Left hindlimb (tissue), 1 donor: ENCODE results near the gene SLC8A3.

Experiments used
- DNase-seq: peaks from one replicate; pipeline ENCODE4 v3.0.0-alpha.2; 2018

Gene SLC8A3

DNA sequence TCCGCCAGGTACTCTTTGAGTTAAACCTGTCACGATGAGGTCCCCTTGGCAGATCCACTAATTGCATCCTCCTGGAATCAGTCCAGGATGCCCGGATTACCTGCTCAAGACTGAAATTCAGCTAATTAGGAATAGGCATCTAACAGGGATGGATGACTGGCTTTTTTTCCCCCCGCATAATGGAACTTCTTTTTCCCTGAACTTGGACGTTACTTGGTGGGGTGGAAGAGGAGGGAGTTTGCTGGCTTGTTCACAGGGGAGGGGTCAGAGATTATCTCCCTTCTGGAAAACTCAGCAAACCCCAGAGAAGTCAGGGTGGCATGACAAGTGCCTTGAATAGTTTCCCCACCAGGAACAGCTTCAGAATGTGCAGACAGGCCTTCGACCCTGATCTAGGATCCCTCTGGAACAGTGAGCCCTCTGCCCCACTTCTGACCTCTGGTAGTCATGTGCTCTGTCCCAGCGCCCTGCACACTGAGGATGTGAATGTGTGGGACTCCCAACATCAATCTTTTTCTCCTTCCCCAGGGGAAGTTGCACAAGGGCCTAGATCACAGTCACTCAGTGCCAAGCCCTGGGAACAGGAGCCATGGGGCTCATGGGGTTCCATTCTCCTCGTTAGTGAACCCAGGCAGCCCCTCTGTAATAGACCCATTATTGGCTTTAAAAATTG is 167.1 kb downstream of the SLC8A3 start:
- DNase-seq, result no peak

DNA sequence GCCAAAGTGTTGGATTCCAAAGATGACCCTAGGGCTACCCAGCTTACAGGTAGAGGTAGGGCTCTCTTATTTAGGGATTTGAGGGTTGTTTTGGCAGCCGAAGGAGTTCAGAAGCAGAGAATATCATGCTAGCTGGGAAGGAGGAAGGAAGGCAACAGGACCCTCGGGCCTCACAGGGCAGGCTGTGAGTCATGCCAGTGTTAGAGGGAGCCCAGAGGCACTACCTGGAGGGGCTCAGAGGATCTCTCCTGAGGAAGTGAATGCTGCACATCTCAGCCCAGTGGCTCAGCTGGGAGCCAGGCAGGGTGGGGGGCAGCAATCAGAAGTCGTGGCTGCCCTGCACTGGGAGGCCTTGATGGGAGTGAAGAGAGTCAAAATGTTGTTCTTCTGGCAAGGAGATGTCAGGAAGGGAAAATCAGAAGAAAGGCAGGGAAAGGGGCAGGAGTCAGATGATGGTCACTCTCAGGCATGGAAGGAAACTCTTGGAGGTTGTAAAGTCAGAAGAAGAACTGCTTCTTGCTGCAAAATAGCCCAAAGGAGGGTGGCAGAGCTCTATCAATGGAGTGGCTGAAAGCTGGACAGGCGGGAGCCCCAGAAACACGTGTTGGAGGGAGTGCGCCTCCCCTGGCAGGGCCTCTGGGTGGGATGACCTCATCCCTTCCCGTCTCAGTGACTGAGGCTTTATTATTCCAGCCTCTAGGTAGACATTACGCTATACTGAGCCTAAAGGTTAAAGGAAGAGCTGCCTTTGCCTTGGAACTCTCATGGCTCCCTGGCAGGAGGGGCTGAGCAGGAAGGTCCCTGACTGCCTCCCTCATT is 168.2 kb downstream of the SLC8A3 start:
- DNase-seq, result no peak

DNA sequence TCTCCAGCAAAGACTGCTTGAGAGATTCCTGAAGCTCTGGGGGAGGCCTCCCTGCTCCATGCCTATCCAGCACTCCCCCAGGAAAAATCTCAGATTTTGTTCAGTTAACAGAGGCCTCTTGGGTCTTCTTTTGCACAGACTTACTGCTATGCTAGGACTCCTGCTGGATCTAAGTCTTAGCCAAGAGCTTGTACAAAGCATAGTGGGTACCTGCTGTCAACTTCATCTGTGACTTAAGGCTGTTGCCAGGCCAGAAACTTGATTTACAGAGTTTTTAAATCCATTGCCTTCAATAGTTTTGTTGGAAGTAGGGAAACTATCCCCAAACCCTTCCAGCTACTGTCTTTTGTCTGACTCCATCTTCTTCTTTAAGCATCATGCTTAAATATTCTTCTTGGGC is 169.1 kb downstream of the SLC8A3 start:
- no peak for DNase-seq

DNA sequence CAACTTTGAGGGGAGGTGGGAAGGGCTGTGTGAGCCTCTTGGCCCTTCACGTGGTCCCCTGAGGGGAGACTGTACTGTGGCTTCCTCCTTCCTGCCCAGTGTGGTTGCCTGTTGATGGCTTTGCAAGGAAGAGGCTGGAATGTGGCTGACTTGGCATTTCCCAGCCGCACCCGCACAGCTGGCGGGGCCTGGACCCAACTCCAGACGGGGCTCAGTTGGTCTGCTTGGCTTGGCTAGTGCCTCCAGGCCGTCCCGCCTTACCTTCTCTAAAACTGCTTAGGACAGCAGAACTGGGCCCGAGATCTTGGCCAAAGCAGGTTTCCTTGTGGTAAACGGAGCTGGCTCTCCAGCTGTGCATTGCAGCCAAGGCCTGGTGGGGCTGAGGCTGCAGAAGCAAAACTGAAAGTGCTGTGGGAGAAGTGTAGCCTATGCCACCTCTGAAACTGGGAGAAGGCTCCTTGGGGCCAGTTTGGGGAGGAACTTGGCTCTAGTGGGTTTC is 170.0 kb downstream of the SLC8A3 start:
- DNase-seq, result peak; percentile 87

DNA sequence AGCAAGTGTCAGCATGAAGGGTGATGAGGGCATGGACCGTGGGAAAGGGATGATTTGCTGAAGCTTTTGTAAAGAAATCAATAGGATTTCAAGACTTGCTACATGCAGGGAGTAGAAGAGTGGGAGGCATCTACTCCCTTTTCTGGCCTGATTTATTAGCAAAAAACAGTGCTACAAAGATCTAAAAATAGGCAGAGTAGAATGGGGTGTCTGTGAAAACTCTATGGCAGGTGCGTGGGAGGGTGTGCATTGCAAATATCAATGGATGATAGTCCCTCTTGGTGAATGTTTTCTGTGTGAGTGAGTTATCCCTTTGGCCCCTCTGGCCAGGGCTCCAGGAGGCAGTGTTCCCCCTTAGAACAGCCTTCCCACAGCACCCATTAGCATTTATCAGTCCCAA is 170.5 kb downstream of the SLC8A3 start:
- no peak for DNase-seq

DNA sequence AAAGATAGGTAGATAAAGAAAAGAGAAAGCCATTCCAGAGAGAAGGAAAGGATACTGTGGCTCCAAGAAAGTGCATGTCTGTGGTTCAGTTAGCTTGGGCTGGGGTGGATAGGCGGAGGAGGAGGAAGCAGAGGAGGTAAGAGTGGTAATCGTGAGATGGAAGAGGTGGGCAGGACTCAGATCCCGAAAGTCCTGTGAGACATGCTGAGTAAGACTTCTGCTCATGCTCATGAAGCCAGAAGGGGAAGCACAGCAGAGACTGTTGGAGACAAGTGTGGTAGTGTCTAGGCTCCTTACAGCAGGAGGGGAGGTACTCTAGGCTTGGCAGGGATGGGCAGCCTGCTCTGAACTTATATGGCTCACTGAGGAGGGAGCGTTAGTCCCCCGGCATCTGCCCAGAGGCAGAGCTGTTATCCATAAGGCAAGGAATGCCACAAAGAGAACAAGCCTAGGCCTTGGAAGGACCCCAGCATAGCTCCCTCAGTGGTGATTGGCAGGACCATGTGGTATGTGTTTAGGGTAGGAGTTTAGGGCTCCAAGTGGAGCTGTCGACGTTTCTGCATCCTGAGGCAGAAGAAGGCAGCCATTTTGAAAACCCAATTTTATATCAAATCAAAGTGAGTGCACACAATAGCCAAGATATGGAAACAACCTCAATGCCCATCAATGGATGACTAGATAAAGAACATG is 174.2 kb downstream of the SLC8A3 start:
- no peak for DNase-seq

DNA sequence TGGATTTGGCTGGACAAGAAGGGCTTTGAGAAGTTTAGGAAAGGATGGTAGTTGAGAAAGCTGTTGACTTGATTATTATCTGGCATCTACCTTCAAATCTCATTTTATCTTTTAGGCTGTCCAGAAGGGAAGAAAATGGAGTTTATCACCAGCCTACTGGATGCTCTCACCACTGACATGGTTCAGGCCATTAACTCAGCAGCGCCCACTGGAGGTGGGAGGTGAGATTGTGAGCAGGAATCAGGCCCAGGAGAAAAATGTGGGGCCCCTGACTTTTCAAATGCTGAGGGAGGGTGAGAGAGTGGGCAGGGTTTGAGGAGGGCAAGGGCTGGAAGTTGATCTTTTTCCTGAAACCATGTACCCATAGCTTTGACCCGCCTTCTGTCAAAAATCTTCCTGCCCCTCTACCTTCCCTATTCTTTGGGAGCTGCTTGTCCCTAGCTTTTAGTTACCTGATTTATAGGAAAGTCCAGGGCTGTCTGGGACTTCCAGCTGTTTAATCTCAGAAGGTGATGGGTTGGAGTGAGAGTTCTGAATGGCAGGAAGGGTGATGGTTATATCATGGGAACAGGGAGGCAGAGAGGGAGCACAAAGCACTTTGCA is 175.4 kb downstream of the SLC8A3 start:
- DNase-seq, result no peak

DNA sequence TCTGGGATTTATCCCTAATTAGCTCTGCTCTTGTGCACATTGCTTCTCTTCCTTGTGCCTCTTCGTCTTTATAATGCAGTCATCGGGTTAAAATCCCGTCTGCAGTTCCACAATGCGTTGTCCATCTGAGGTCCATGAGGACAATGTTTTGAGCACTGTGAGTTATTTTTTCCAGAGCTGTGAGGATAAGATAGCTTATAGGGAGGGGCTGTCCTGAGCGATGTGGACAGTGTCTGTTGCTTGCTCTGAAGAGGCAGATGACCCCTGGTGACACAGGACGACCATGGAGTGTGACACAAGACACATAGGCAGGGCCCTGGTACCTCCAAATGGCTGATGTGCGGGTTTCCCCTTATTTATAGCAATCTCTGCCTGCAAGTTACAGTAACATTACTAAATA is 177.0 kb downstream of the SLC8A3 start:
- no peak for DNase-seq

DNA sequence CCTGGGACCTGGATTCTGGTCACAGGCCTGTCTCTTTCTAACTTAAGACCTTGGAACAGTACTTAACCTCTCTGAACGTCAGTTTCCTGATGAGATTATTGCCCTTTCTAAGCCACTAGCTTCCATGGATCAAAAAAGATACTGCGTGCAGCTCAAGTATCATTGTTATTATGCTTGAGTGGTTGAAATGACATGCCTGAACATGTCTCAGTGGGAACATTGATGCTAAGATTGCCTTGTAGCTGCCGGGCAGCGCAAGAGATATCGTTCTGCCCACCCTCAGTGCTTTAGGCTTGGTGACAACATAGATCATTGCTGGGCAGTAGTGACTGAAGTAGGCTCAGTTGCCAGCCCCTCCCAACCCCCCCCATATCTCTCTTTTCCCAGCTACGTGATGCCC is 177.7 kb downstream of the SLC8A3 start:
- DNase-seq, result no peak

DNA sequence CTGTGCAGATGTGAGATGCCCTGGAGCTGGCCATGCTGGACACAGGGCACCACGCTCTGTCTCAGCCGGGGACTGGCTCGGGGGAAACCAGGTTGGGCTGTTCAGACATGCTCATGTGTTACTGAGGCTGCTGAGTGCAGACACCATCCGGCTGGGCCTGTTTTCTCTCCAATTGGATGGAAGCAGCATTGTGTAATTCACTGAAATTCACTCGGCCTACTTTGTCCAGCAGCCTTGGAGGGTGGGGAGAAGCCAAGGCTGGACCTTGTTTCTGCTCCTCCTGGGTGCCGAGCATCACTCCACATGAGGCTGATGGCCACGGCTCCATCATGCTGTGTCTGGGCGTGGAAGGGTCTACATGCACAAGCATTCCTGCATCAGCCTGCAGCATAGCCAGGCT is 178.8 kb downstream of the SLC8A3 start:
- DNase-seq, result no peak

DNA sequence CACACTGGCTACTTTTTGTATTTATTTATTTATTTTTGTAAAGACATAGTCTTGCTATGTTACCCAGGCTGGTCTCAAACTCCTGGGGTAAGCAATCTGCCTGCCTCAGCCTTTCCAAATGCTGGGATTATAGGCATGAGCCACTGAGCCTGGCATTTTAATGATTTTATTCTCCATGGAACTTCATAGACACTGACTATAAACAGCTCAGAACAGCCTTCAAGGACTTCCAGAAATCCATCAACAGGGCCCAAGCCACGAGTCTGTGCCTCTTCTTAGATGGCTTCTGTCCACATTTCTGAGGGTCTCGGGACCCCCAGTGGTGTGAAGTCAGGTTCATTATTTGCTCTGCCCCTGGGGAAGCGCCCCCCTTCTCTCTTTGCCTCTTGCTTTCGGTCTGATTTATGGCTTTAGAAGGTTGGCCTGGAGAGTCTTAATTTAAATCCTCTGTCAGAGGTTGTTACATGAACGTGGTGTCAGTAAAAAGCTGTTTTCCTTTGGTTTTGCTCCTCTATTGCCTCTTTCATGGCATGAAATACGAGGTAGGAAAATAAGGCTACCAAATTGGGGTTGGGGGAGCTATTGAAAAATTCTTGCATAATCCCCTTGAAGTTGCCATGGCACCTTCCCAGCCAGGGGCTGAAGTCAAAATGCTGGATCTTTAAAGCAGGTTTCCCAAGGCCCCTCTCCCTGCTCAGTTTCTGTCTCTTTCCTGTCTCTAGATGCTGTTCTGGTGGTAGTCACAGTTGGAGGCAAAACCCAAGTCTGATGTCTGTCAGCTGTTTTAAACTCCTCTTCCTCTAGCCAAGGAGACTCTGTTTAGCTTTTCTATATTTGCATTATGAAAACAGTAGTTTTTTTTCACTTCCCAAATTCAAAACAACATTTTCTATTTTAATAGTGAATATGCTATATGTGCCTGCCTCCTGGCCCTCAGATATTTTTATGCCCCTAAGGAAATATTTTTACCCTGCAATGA is 180.2 kb downstream of the SLC8A3 start:
- DNase-seq, result no peak

DNA sequence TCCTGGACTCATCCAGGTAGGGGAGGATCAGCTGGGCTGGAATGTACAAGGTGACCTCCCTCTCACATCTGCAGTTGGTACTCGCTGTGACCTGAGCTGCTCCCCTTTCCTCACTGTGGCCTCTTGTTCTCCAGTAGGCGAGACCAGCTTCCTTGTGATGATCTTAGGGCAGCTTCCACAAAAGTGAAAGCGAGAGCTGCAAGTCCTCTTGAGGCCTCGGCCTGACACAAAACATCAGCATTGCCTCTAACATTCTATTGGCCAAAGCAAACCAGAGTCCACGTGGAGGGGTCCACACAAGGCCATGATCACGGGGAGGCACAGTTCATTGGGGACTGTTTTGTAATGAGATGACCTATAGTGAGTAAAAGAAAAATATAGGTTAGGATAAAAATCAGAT is 182.1 kb downstream of the SLC8A3 start:
- DNase-seq, result no peak

DNA sequence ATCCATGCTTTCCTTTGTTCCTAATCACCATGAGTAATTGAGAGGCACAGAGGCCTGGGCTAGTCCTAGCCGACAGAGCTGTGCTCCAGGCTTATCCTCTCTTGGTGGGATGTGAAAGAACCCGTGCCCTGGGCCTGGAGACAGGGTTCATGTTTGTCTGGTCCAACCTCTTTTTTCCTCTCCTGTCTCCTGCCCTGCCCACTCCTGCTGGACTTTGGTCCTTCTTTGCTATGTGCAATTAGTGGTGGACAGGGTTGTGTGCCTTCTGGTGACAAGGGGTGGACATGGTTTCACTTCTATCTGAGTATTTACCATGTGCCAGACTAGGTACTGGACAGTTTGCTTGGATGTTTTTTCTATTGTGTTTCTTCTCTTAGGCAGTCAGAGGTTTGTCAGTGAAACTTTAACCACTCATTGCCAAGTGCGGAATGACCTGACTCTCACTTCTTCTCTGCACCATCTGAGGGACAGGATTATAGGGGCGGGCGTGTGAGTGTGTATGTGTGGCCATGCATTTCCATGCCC is 183.4 kb downstream of the SLC8A3 start:
- DNase-seq, result no peak

DNA sequence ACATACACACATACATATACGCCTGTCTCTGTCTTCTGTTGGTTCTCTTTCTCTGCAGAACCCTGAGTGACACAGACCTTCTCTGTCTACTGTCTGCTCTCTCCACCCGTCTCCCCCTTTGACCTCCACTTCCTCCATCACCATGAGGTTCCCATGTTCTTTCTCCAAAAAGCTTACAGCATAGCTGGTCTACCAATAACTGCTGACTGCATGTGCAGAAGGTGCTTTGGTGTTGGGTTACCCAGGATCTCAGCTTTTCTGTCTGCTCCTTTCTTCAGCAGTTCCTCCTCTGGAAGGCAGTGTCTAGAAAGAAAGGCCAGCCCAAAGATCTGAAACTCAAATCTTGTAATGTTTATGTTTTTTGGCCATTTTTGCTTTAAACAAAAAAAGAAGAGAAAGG is 184.0 kb downstream of the SLC8A3 start:
- DNase-seq, result no peak

DNA sequence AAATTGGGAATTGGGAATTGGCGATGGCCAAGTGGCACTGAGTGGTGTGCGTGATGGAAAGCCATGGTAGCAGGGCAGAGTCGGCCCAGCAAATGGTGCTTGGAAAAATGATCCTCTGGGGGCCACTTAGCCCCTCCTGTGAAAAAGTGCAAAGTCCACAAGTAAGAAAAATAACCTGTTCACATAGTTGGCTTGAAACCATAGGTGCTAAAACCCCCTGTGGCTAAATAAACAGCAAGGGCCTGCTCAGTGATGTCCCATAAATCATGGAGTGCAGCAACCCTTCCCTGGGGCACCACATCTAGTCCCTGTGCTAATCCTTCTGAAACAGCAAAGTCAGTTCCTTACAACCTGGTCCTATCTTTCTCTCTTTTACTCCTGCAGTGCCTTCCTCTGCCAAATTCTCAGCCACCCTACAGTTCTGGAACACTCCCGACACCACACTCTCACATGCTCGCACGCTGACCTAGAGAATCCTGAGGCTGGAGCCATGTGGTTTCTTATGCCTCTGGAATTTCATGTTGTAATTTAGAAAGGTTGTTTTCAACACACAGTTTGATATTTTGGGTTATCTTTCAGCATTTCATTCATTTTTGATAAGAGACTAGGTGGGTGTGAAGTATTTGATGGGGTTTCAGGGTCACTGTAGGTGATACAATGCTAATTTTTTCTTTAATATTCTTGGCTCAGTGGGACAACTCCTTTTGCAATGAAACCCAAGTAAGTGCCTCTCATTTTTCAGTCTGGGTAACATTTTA is 186.0 kb downstream of the SLC8A3 start:
- DNase-seq, result no peak

DNA sequence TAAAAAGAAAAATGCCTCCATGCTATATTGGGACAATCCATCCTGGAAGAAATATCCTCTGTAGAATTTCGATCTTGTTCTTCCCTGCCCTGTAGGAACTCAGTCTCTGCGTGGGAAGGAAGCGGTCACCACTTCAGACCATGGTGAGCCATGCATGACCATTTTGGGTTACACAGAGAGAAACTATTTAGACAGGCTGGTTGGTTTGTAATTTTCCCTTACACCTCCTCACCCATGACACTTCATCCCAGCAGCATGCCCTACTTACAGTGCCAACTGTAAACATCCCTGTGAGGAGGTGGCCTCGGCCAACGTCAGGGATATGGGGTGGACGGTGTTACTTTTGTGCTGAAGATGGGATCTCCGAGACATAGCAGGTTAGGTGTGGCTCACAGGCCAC is 188.2 kb downstream of the SLC8A3 start:
- DNase-seq, result no peak

DNA sequence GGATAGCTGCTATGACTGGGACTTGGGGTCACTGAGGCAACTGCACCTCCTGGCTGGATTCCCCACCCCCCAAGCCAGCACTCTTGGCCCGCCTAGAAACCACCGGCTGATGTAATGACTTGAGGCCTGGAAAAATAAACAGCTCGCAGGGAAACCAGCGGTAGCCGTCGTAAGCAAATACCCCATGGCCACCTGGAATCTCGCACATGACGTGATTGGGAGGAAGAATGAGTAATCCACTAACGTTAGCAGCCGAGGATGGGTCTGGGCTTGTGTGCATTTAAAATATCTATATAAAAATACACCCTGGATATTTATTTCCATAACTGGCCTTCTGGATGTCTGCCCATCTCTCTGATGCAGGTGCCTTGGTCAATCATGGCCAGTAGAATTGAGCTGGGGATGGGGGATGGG is 189.5 kb downstream of the SLC8A3 start:
- DNase-seq, result no peak

DNA sequence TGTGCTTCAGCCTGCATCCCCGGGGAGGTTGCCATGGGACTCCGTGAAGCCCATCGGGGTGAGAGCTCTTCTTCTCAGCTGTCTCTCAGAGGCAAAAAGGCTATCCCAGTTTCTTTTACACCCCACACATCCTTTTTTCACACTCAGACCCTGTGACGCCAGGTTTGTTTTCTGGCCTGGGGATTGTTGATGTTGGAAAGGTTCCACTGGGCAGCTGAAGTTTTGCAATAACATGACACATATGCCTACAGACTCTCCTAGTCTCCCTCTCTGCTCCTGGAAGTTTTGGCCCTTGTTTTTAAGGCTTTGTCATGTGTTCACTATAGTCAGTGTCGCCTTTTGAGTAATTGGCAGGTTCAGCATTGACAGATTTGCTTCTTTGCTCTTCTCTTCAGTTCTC is 190.9 kb downstream of the SLC8A3 start:
- DNase-seq, result no peak

DNA sequence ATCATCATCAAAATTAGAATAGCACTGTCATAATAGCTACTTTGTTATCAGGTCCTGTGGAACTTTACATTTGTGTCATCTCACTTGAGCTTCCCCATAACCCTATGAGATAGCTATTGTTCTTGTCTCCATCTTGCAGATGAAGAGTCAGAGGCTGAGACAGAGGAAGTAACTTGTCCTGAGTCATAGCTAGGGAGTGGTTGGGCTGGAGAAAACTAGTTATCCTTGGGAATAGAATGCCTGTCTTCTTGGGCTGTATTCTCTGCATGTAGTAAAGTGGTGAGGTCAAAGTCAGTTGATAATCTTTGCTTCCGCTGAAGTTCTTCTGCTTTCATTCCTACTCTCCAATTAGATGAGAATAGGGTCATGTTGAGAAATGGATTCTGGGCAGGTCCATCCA is 192.5 kb downstream of the SLC8A3 start:
- DNase-seq, result no peak
